ENCODE results near the gene PLCD1.

PLCD1 gene

DNA sequence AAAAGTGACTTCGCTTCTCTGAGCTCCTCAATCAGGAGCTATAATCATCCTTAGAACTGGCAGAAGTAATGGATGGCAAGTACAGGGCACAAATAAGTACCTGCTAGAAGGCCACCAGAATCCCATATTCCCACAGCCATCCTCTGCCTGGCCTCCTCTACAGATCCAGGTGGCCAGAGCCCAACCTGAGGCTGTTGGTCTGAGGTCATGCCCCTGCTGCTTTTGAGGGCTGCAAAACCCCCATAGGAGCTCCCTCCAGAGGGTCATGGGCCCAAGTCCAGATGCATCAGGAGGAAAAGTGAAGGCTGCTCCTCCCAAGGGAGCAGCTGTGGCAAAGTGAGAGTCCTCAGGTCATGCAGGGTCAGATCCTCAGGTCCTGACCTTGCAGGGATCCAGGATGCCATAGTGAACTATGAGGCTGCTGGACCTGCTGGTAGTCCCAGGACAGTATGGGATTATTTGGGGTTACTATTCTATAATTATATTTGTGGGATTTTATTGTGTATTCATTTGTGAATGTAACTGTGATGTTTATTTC lies 3.0 kb upstream of the PLCD1 start:
- in situ Hi-C loops (cut with HindIII; ENCODE audit: low pct_unique_long_range_greater_than_20kb, low sequenced_read_pairs), result no loop called here
- no peak for DNase-seq (ENCODE audit: low read depth in 1 of 2, low spot score in 1 of 2)
- no peak for TF ChIP-seq JUND (IDR thresholded peaks at IDR 0.05; ENCODE audit: low read depth)

DNA sequence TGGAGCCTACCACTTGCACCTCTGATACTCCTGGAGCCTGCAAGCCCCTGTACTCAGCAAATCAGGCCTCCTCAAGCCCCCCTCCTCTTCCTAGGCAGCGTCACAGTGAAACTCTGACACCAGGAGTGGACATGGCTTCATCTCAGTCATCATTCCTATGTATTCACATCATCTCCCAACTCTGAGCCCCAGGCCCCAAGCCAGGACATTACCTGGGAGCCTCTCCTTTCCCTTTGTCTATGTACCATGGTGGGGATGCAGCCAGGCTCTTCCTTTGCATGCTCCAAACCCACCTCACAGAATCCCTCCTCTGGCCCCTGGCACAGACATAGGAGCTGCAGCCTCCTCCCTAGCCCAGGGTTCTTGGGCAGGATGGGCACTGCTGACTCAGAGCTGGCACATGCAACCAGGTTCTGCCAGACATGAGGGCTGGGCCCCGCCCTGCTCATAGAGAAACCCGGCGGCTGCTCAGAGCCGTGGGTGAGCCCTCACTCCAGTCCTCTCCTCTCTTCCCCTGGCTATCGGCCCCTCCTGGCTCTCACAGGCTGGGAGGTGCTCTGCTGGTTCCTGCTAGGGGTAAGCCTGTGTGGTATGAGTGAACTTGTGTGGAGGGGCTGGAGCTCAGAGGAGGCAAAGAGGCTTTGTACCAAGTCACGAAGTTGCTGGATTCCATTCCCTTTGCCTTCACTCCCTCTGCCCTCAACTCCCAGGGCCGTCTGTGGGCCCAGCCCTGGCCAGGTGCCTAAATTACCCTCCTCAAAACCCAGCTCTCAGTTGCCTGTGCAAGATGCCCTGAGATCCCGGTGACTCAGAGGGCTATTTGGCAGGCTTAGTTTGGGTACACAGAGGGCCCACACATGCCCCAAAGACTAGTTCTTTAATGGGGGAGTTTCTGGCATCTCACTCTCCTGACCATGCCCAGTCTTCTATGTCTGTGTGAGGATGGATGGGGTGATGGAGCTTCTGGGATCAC lies 1.9 kb upstream of the PLCD1 start:
- in situ Hi-C loops (cut with HindIII; ENCODE audit: low pct_unique_long_range_greater_than_20kb, low sequenced_read_pairs), result no loop called here
- peak in 1 of 2 experiments; percentile 37 for DNase-seq (ENCODE audit: low read depth in 1 of 2, low spot score in 1 of 2)
- TF ChIP-seq JUND (IDR thresholded peaks at IDR 0.05; ENCODE audit: low read depth), result no peak

- TF ChIP-seq JUND (IDR thresholded peaks at IDR 0.05; ENCODE audit: low read depth), result no peak
- no peak for DNase-seq (ENCODE audit: low read depth in 1 of 2, low spot score in 1 of 2)
- in situ Hi-C loops (cut with HindIII; ENCODE audit: low pct_unique_long_range_greater_than_20kb, low sequenced_read_pairs), result no loop called here
Measured at GRCh38 chr3:38030126-38031021, 932 bp upstream of the PLCD1 start.

GRCh38 chr3:38028621-38029361 lies 651 bp downstream of the PLCD1 start:
- DNase-seq (ENCODE audit: low read depth in 1 of 2, low spot score in 1 of 2), result no peak
- TF ChIP-seq JUND (IDR thresholded peaks at IDR 0.05; ENCODE audit: low read depth), result no peak

DNA sequence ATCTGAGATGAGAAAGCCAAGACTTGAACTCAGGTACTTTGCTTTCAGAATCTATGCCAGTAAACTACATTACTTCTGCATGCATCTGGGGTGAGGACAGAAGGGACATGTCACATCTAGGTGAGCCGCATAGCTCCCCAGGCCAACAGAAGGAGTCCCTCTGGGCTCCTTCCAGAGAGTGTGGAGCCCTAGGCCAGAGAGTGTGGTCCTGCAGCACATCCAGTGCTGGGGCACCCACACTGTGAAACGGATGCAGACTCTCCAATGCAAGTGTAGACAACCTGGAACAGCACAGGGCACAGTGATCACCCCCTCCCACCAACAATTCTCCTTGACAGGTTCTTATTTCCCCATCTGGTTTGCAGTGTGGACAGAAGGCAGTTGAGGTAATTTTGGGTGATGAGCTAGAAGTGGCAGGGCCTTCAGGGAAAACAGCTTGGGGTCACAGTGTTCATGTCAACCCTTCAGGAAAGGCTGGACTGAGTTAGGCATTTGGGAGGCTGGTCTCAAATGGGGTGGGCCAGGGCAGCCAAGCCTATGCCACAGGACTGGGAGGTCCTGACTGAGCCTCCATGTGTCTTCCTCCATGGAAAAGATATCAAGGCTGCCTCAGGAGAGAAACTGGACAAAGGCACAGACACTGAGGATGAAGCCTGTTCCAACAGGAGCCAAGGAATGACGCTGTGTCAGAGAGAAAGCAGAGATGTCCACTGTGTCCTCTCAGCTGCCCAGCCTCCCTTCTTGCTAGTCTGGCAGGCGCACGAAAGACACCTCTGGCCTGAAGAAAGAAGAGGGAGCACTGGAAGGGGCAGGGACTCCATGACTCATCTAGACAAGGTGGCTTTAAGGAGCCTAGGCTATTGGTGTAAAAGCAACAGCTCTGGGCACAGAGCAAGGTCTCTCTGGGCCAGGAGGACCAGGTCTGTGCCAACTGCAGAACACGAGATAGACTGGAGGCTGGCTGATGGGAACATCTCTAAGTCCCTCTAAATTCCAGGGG lies 1.7 kb downstream of the PLCD1 start:
- no peak for TF ChIP-seq JUND (IDR thresholded peaks at IDR 0.05; ENCODE audit: low read depth)
- in situ Hi-C loops (cut with HindIII; ENCODE audit: low pct_unique_long_range_greater_than_20kb, low sequenced_read_pairs), result no loop called here
- no peak for DNase-seq (ENCODE audit: low read depth in 1 of 2, low spot score in 1 of 2)

More at GRCh38 chr3:38028621-38029361, 651 bp downstream of the PLCD1 start:
- in situ Hi-C loops (cut with HindIII; ENCODE audit: low pct_unique_long_range_greater_than_20kb, low sequenced_read_pairs), result no loop called here

- no peak for DNase-seq (ENCODE audit: low read depth in 1 of 2, low spot score in 1 of 2)
- in situ Hi-C loops (cut with HindIII; ENCODE audit: low pct_unique_long_range_greater_than_20kb, low sequenced_read_pairs), result no loop called here
- TF ChIP-seq JUND (IDR thresholded peaks at IDR 0.05; ENCODE audit: low read depth), result no peak
Measured at GRCh38 chr3:38026856-38027255, 2.6 kb downstream of the PLCD1 start.

- in situ Hi-C loops (cut with HindIII; ENCODE audit: low pct_unique_long_range_greater_than_20kb, low sequenced_read_pairs), result no loop called here
- TF ChIP-seq JUND (IDR thresholded peaks at IDR 0.05; ENCODE audit: low read depth), result no peak
Measured at GRCh38 chr3:38022896-38023709, 6.3 kb downstream of the PLCD1 start.

GRCh38 chr3:38022301-38022700 lies 7.1 kb downstream of the PLCD1 start:
- in situ Hi-C loops (cut with HindIII; ENCODE audit: low pct_unique_long_range_greater_than_20kb, low sequenced_read_pairs), result no loop called here
- no peak for TF ChIP-seq JUND (IDR thresholded peaks at IDR 0.05; ENCODE audit: low read depth)
- no peak for DNase-seq (ENCODE audit: low read depth in 1 of 2, low spot score in 1 of 2)

More at GRCh38 chr3:38022896-38023709, 6.3 kb downstream of the PLCD1 start:
- no peak for DNase-seq (ENCODE audit: low read depth in 1 of 2, low spot score in 1 of 2)

GRCh38 chr3:38021196-38021595 lies 8.2 kb downstream of the PLCD1 start:
- TF ChIP-seq JUND (IDR thresholded peaks at IDR 0.05; ENCODE audit: low read depth), result no peak
- in situ Hi-C loops (cut with HindIII; ENCODE audit: low pct_unique_long_range_greater_than_20kb, low sequenced_read_pairs), result no loop called here
- no peak for DNase-seq (ENCODE audit: low read depth in 1 of 2, low spot score in 1 of 2)

DNA sequence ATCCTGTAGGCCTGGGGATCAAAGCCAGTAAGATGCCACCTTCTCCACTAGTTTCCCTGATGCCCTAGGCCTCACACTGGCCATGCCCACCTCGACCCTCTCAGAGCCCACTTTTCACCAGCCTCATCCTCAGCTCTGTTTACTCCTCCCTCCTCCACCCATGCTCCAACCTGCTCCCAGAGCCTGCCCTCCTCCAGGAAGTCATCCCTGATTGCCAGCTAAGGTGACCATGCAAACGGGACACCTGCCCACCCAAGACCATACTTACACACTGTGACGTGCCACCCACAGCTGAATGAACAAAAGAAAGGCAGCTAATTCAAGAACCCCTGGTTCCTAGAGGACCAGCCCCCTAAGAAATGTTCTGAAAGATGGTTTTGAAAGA lies 9.1 kb downstream of the PLCD1 start:
- no peak for DNase-seq (ENCODE audit: low read depth in 1 of 2, low spot score in 1 of 2)
- TF ChIP-seq JUND (IDR thresholded peaks at IDR 0.05; ENCODE audit: low read depth), result no peak
- in situ Hi-C loops (cut with HindIII; ENCODE audit: low pct_unique_long_range_greater_than_20kb, low sequenced_read_pairs), result no loop called here
